ENCODE results near the gene CELSR1. TPM values are rescaled to one million over a fixed set of nuclear protein-coding genes. Genes with fewer than 3 reads are reported as not detected.

CELSR1 gene
- total and polyA plus RNA-seq, 2 donors (not counting 1 experiment from before 2014, with no cell fraction given): 0.07 to 1.8 TPM

- H3K4me3 ChIP-seq (replicated peaks in 1 of 4; ENCODE audit: control extremely low read depth in 1 of 4, insufficient read depth in 1 of 4, low read depth in 3 of 4, low read length in 4 of 4): no peak overlapping the region
- TF ChIP-seq EZH2 (IDR thresholded peaks at IDR 0.05; ENCODE audit: low read length, missing control alignments) (no peak), CTCF (conservative IDR thresholded peaks at IDR 0.05 in 1 of 2, IDR thresholded peaks at IDR 0.05 in 1 of 2; ENCODE audit: low read depth in 1 of 2, low read length in 2 of 2) (no peak)
- H3K4me2 ChIP-seq (ENCODE audit: extremely low read depth, insufficient read depth, low read length): no peak overlapping the region
Measured at GRCh38 chr22:46507451-46508425, 29.7 kb downstream of the CELSR1 start.

GRCh38 chr22:46504584-46504983 is 32.8 kb downstream of the CELSR1 start:
- no peaks in the 10 kb centered on the region for H3K9me3 ChIP-seq (ENCODE audit: control insufficient read depth, insufficient read depth, low read depth, low read length)
- no peaks in the 10 kb centered on the region for H3K36me3 ChIP-seq (ENCODE audit: control insufficient read depth, insufficient read depth, low read length)
- no peaks in the 10 kb centered on the region for H3K79me2 ChIP-seq (ENCODE audit: control insufficient read depth, insufficient read depth, low read length)
- H3K27ac ChIP-seq (ENCODE audit: insufficient read depth, low read length): no peak overlapping the region
- TF ChIP-seq CTCF (conservative IDR thresholded peaks at IDR 0.05 in 1 of 2, IDR thresholded peaks at IDR 0.05 in 1 of 2; ENCODE audit: low read depth in 1 of 2, low read length in 2 of 2) (no peak), EZH2 (IDR thresholded peaks at IDR 0.05; ENCODE audit: low read length, missing control alignments) (no peak)
- no peak overlapping the region for H3K4me2 ChIP-seq (ENCODE audit: extremely low read depth, insufficient read depth, low read length)
- no peak overlapping the region for H2AFZ ChIP-seq (ENCODE audit: low read length)
- no peaks in the 10 kb centered on the region for H4K20me1 ChIP-seq (ENCODE audit: control insufficient read depth, extremely low read depth, insufficient read depth, low read length)
- H3K4me1 ChIP-seq (ENCODE audit: control insufficient read depth, extremely low read depth, insufficient read depth, low read length): no peaks in the 10 kb centered on the region
- peak in 1 of 2 donors; percentile 64 for DNase-seq (ENCODE audit: low read depth in 2 of 2)
- H3K27me3 ChIP-seq (ENCODE audit: control insufficient read depth, insufficient read depth, low read length): no peaks in the 10 kb centered on the region
- H3K9ac ChIP-seq (ENCODE audit: insufficient read depth, low read length): no peak overlapping the region
- H3K4me3 ChIP-seq (replicated peaks in 1 of 4; ENCODE audit: control extremely low read depth in 1 of 4, insufficient read depth in 1 of 4, low read depth in 3 of 4, low read length in 4 of 4): no peak overlapping the region

More at GRCh38 chr22:46507451-46508425, 29.7 kb downstream of the CELSR1 start:
- DNase-seq (ENCODE audit: low read depth in 2 of 2): no peak
- H2AFZ ChIP-seq (ENCODE audit: low read length): no peak overlapping the region
- H3K79me2 ChIP-seq (ENCODE audit: control insufficient read depth, insufficient read depth, low read length): no peaks in the 10 kb centered on the region
- H3K27me3 ChIP-seq (ENCODE audit: control insufficient read depth, insufficient read depth, low read length): no peaks in the 10 kb centered on the region
- no peaks in the 10 kb centered on the region for H4K20me1 ChIP-seq (ENCODE audit: control insufficient read depth, extremely low read depth, insufficient read depth, low read length)
- no peak overlapping the region for H3K27ac ChIP-seq (ENCODE audit: insufficient read depth, low read length)
- no peaks in the 10 kb centered on the region for H3K36me3 ChIP-seq (ENCODE audit: control insufficient read depth, insufficient read depth, low read length)
- H3K9me3 ChIP-seq (ENCODE audit: control insufficient read depth, insufficient read depth, low read depth, low read length): no peaks in the 10 kb centered on the region
- H3K4me1 ChIP-seq (ENCODE audit: control insufficient read depth, extremely low read depth, insufficient read depth, low read length): no peaks in the 10 kb centered on the region
- H3K9ac ChIP-seq (ENCODE audit: insufficient read depth, low read length): no peak overlapping the region

- no peak for DNase-seq (ENCODE audit: low read depth in 2 of 2)
Measured at GRCh38 chr22:46502440-46503175, 34.8 kb downstream of the CELSR1 start.

More at GRCh38 chr22:46502440-46503175, 34.8 kb downstream of the CELSR1 start:
- Histone ChIP-seq H4K20me1 (ENCODE audit: control insufficient read depth, extremely low read depth, insufficient read depth, low read length) (no peaks in the 10 kb centered on the region), H3K4me2 (ENCODE audit: extremely low read depth, insufficient read depth, low read length) (no peak overlapping the region), H3K27ac (ENCODE audit: insufficient read depth, low read length) (no peak overlapping the region), H3K9me3 (ENCODE audit: control insufficient read depth, insufficient read depth, low read depth, low read length) (no peaks in the 10 kb centered on the region), H3K79me2 (ENCODE audit: control insufficient read depth, insufficient read depth, low read length) (no peaks in the 10 kb centered on the region), H3K27me3 (ENCODE audit: control insufficient read depth, insufficient read depth, low read length) (no peaks in the 10 kb centered on the region), H3K36me3 (ENCODE audit: control insufficient read depth, insufficient read depth, low read length) (no peaks in the 10 kb centered on the region), H3K4me1 (ENCODE audit: control insufficient read depth, extremely low read depth, insufficient read depth, low read length) (no peaks in the 10 kb centered on the region), H3K4me3 (replicated peaks in 1 of 4; ENCODE audit: control extremely low read depth in 1 of 4, insufficient read depth in 1 of 4, low read depth in 3 of 4, low read length in 4 of 4) (no peak overlapping the region), H2AFZ (ENCODE audit: low read length) (no peak overlapping the region), H3K9ac (ENCODE audit: insufficient read depth, low read length) (no peak overlapping the region)
- TF ChIP-seq EZH2 (IDR thresholded peaks at IDR 0.05; ENCODE audit: low read length, missing control alignments): no peak
- no peak for TF ChIP-seq CTCF (conservative IDR thresholded peaks at IDR 0.05 in 1 of 2, IDR thresholded peaks at IDR 0.05 in 1 of 2; ENCODE audit: low read depth in 1 of 2, low read length in 2 of 2)
